ENCODE results near the gene TUBGCP3.
"Not testable (repeated sequence)": the region's sequence is repeated elsewhere in the genome, so short reads cannot be mapped to it uniquely, and the experiment has no call there.

GRCh38 chr13:112548975-112549374 is 39.0 kb downstream of the TUBGCP3 start:
- not testable (repeated sequence) for TF ChIP-seq ZNF274 (IDR thresholded peaks at IDR 0.05; ENCODE audit: low read depth, low read length); YY1 (IDR thresholded peaks at IDR 0.05; ENCODE audit: insufficient read depth, insufficient read length); SUZ12 (IDR thresholded peaks at IDR 0.05; ENCODE audit: extremely low read depth, insufficient read depth, insufficient read length)
